ENCODE results near the gene GRK6.

The GRK6 gene

DNA sequence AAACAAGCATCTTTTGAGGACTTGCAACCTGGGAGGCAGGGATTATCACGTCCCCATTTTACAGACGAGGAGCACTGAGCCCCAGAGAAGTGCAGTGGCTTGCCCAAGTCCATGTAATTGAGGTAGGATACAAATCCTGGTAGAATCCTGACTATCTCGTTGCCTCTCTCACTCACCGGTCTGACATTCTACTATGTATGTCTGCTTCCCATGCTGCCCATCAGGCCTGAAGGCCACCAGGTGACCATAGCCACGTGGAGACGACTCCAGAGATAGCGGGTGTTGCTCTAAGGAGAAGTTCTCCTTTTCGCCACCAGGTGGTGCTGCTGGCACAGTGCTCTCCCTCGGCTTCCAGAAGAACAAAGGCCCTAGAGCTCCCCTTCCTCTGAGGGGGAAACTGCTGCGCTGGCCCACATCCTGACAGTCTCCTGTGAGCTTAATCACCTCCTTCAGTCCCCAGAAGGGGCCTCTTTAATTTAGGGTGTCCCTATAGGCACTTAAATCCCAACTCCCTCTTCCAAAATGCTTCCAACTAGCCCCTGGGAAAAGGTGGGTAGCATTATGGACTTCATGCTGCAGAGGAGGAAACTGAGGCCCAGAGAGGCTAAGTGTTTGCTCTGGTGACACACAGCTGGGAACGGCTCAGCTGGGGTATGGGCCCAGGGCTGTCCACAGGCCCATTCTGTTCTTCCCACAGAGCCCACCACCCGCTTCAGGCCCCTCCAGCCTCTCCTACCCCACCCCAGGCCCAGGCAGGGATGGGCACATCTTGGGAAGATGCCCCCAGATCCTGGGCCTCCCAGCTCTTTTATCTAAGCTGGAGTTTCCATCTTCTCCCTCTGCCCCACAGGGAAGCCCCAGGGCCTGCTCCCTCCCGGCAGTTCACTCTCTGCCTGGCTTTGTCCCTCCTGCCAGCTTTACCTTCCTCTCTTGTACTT is 35.8 kb upstream of the GRK6 start:
- peaks cover 36% of the 10 kb centered on the region for H3K4me1 Mint-ChIP-seq (ENCODE audit: low read depth)
- peak overlapping the region; percentile 69 for H3K27ac Mint-ChIP-seq
- no peaks in the 10 kb centered on the region for H3K27me3 Mint-ChIP-seq
- H3K9me3 Mint-ChIP-seq = no peaks in the 10 kb centered on the region
- no peaks in the 10 kb centered on the region for H3K36me3 Mint-ChIP-seq (ENCODE audit: low read depth)
- no peak overlapping the region for H3K4me3 Mint-ChIP-seq

- no peak overlapping the region for H3K4me3 Mint-ChIP-seq
- no peaks in the 10 kb centered on the region for H3K27me3 Mint-ChIP-seq
- no peaks in the 10 kb centered on the region for H3K36me3 Mint-ChIP-seq (ENCODE audit: low read depth)
- peaks cover 36% of the 10 kb centered on the region for H3K4me1 Mint-ChIP-seq (ENCODE audit: low read depth)
- no peak overlapping the region for H3K27ac Mint-ChIP-seq
- H3K9me3 Mint-ChIP-seq = no peaks in the 10 kb centered on the region
Measured at GRCh38 chr5:177392765-177393164, 33.7 kb upstream of the GRK6 start.

DNA sequence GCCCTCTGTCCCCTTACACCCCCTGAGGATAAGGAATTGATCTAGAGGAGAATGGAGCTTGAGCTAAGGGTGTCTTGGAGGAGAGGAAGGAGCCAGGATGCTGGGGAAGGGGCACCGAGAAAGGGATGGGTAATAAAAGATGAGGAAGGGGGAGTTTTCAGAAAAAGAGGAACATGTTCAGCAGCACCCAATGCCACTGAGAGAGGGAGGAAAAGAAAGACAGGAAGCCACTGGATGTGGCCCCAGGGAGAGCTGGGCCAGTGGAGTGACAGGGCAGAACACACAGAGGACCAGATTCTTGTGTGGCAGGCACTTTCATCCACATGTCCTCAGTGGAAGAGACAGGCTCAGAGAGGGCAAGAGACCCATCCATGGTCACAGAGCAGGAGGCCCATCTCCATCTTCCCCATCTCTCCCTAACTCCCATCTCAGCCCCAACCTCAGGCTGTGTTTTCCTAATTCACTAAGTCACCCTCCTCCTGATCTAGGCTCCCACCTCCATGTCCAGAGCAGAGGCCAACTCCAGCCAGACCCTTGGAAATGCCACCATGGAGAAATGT is 33.2 kb upstream of the GRK6 start:
- no peak overlapping the region for H3K4me3 Mint-ChIP-seq
- peak overlapping the region; percentile 60 for H3K27ac Mint-ChIP-seq

DNA sequence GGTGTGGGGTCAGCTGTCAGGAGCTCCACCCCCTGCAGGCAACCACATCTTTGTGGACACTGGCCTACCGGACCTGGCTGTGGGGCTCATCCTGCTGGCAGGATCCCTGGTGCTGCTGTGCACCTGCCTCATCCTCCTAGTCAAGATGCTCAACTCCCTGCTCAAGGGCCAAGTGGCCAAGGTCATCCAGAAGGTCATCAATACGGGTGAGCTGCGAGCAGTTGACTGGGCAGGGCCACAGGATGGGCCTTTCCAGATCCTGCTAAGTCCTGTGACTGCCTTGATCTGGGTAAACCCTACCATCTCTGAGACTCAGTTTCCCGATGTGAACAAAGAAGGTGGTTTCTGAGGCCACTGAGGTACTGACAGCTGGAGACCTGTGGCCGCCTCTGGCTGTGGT is 32.5 kb upstream of the GRK6 start:
- no peak overlapping the region for H3K27ac Mint-ChIP-seq

More for the DNA sequence above, 33.2 kb upstream of the GRK6 start:
- H3K4me1 Mint-ChIP-seq (ENCODE audit: low read depth) = peaks cover 32% of the 10 kb centered on the region
- no peaks in the 10 kb centered on the region for H3K36me3 Mint-ChIP-seq (ENCODE audit: low read depth)
- H3K9me3 Mint-ChIP-seq = no peaks in the 10 kb centered on the region
- no peaks in the 10 kb centered on the region for H3K27me3 Mint-ChIP-seq

GRCh38 chr5:177396078-177396477 is 30.4 kb upstream of the GRK6 start:
- no peaks in the 10 kb centered on the region for H3K9me3 Mint-ChIP-seq

More for the DNA sequence above, 32.5 kb upstream of the GRK6 start:
- no peaks in the 10 kb centered on the region for H3K9me3 Mint-ChIP-seq
- H3K36me3 Mint-ChIP-seq (ENCODE audit: low read depth) = no peaks in the 10 kb centered on the region
- H3K4me1 Mint-ChIP-seq (ENCODE audit: low read depth) = peaks cover 25% of the 10 kb centered on the region
- H3K4me3 Mint-ChIP-seq = no peak overlapping the region
- H3K27me3 Mint-ChIP-seq = no peaks in the 10 kb centered on the region

GRCh38 chr5:177396807-177397206 is 29.7 kb upstream of the GRK6 start:
- Mint-ChIP-seq H3K36me3 (ENCODE audit: low read depth) (no peaks in the 10 kb centered on the region), H3K27me3 (peaks cover 9% of the 10 kb centered on the region), H3K4me1 (ENCODE audit: low read depth) (no peaks in the 10 kb centered on the region), H3K9me3 (no peaks in the 10 kb centered on the region), H3K27ac (no peak overlapping the region), H3K4me3 (no peak overlapping the region)

More at GRCh38 chr5:177396078-177396477, 30.4 kb upstream of the GRK6 start:
- Mint-ChIP-seq H3K4me3 (no peak overlapping the region), H3K4me1 (ENCODE audit: low read depth) (peaks cover 5% of the 10 kb centered on the region), H3K36me3 (ENCODE audit: low read depth) (no peaks in the 10 kb centered on the region), H3K27ac (no peak overlapping the region), H3K27me3 (peaks cover 2% of the 10 kb centered on the region)

DNA sequence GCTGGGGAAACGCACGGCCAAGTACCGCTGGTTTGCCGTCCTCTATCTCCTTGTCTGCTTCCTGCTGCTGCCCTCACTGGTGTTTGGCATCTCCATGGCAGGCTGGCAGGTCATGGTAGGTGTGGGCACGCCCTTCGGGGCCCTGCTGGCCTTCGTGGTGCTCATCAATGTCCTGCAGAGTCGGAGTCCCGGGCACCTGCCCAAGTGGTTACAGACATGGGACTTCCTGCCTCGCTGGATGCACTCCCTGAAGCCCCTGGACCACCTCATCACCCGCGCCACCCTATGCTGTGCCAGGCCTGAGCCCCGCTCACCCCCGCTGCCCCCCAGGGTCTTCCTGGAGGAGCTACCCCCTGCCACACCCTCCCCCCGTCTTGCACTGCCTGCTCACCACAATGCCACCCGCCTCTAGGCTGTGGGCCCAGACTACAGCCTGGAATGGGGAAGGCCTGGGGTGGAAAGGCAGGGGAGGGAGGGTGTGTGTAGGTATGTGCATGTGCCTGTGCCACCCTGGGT is 28.5 kb upstream of the GRK6 start:
- H3K4me1 Mint-ChIP-seq (ENCODE audit: low read depth) = peaks cover 7% of the 10 kb centered on the region
- H3K27me3 Mint-ChIP-seq = peaks cover 20% of the 10 kb centered on the region
- no peak overlapping the region for H3K4me3 Mint-ChIP-seq
- no peaks in the 10 kb centered on the region for H3K36me3 Mint-ChIP-seq (ENCODE audit: low read depth)
- H3K27ac Mint-ChIP-seq = no peak overlapping the region
- H3K9me3 Mint-ChIP-seq = no peaks in the 10 kb centered on the region

DNA sequence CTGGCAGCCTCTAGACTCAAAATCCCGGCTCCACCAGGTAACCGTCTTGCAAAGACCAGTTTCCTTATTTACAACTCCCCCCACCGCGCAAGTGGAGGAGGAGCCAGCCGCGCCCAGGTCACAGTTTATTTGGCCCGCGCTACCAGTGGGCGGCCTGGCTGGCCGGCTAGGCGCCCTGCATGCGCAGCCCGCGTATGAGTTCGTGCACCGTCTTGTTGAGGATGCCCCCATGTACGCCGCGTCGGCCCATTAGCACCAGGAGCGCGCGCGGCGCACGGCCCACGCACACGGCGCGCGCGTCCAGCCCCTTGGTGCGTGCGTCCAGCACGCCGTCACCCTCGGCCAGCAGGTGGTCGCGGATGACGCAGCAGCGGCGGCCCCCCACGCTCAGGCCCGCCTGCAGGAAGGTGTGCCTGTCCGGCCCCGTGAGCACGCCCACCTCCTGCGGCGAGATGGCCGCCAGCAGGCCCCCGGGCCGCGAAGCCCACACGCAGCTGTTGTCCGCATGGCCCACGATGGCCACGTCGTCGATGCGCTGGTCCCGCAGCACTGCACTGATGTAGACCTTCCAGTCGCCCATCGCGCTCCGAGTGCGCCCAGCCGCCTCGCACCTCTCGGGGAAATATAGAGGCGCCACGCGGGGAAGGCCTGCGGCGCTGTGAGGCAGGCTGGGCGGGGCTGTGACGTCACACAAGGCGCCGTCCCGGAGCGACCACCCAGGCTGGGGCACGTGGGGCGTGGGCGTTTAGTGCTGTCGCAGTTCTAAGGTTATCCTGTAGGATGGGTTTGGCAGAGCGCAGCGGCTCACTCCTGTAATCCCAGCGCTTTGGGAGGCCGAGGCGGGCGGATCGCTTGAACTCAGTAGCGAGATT is 26.2 kb upstream of the GRK6 start, which contains the start of gene PFN3:
PFN3 (minus strand) TSS at position 665 of the 872 bp plus-strand sequence; CDS start at position 580, 85 bp downstream.
- Mint-ChIP-seq H3K27me3 (peaks cover 27% of the 10 kb centered on the region), H3K4me1 (ENCODE audit: low read depth) (peaks cover 23% of the 10 kb centered on the region), H3K36me3 (ENCODE audit: low read depth) (no peaks in the 10 kb centered on the region), H3K27ac (no peak within 1 kb of the TSS), H3K9me3 (no peaks in the 10 kb centered on the region), H3K4me3 (no peak within 1 kb of the TSS)

GRCh38 chr5:177402271-177403043 is 24.0 kb upstream of the GRK6 start:
- H3K9me3 Mint-ChIP-seq = no peaks in the 10 kb centered on the region
- no peaks in the 10 kb centered on the region for H3K36me3 Mint-ChIP-seq (ENCODE audit: low read depth)
- peaks cover 27% of the 10 kb centered on the region for H3K27me3 Mint-ChIP-seq
- no peak overlapping the region for H3K27ac Mint-ChIP-seq
- peaks cover 37% of the 10 kb centered on the region for H3K4me1 Mint-ChIP-seq (ENCODE audit: low read depth)
- H3K4me3 Mint-ChIP-seq = peak overlapping the region; percentile 74

GRCh38 chr5:177403102-177403791 is 23.2 kb upstream of the GRK6 start:
- no peaks in the 10 kb centered on the region for H3K9me3 Mint-ChIP-seq
- peaks cover 27% of the 10 kb centered on the region for H3K27me3 Mint-ChIP-seq
- peak overlapping the region; percentile 74 for H3K4me3 Mint-ChIP-seq
- H3K36me3 Mint-ChIP-seq (ENCODE audit: low read depth) = no peaks in the 10 kb centered on the region
- H3K27ac Mint-ChIP-seq = peak overlapping the region; percentile 21
- peaks cover 37% of the 10 kb centered on the region for H3K4me1 Mint-ChIP-seq (ENCODE audit: low read depth)

DNA sequence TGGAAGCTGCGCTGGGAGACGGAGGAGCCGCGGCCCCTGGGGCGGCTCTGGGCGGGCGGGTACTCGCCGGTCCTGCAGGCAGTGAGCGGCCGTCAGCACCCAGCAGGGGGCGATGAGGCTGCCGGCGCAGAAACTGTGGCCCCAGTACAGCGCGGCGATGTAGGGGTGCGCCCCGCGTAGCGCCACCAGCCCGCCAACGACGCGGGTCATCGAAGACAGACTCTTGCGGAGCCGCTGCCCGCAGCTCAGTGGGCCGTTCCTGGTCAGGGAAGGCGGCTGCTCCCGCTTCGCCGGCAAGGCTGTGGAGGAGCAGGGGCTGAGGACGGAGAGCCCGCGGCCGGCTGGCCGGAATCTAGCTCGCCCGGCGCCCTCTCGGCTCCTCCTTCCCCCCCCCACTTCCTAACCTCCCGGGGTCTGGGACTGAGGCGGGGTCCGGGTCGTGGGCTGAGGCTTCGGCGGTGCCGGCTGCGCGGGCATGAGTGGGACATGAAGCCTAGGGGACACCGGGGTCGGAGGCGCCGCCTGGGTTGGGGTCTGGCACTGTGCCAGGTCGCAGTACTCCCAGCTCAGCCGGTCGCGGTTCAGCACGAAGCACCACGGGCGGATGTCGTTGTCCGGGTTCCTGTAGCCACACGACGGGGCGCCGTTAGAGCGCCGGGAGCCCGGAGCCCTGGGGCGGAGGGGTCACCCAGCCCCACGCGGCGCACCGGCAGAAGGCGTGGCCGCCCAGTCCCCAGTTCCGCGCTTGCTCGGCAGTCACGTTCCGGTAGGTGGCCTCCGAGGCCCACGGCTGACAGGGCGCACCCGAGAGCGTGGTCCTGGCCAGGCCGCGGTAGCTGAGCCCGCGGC is 22.5 kb upstream of the GRK6 start:
- Mint-ChIP-seq H3K27ac (peak overlapping the region; percentile 21), H3K4me1 (ENCODE audit: low read depth) (peaks cover 37% of the 10 kb centered on the region), H3K36me3 (ENCODE audit: low read depth) (no peaks in the 10 kb centered on the region), H3K4me3 (peak overlapping the region; percentile 74), H3K27me3 (peaks cover 27% of the 10 kb centered on the region), H3K9me3 (no peaks in the 10 kb centered on the region)

- Mint-ChIP-seq H3K4me3 (peak overlapping the region; percentile 51), H3K9me3 (no peaks in the 10 kb centered on the region), H3K27ac (no peak overlapping the region), H3K27me3 (peaks cover 27% of the 10 kb centered on the region), H3K36me3 (ENCODE audit: low read depth) (no peaks in the 10 kb centered on the region), H3K4me1 (ENCODE audit: low read depth) (peaks cover 37% of the 10 kb centered on the region)
Measured at GRCh38 chr5:177404641-177405179, 21.8 kb upstream of the GRK6 start.

GRCh38 chr5:177405312-177405711 is 21.2 kb upstream of the GRK6 start:
- no peak overlapping the region for H3K4me3 Mint-ChIP-seq
- no peak overlapping the region for H3K27ac Mint-ChIP-seq
- peaks cover 27% of the 10 kb centered on the region for H3K27me3 Mint-ChIP-seq
- no peaks in the 10 kb centered on the region for H3K36me3 Mint-ChIP-seq (ENCODE audit: low read depth)
- H3K9me3 Mint-ChIP-seq = no peaks in the 10 kb centered on the region
- H3K4me1 Mint-ChIP-seq (ENCODE audit: low read depth) = peaks cover 37% of the 10 kb centered on the region

Data from stimulated activated naive CD8-positive, alpha-beta T cell treated with anti-CD3 and anti-CD28 coated beads, Interleukin-15, Interleukin-2, amounts not matched to agents 100 ng/mL and 50 ng/mL, for 24 hours (primary cell).